ENCODE results near the gene ARID1B. TPM values are rescaled to one million over a fixed set of nuclear protein-coding genes. Genes with fewer than 3 reads are reported as not detected.

ARID1B gene
- total RNA-seq: 100 to 1,000 TPM; 103 to 161 (median 108) TPM
- total RNA-seq (2013): 88.6 TPM
- total RNA-seq: 71.5 to 207 (median 148) reads per million in 29 experiments

DNA sequence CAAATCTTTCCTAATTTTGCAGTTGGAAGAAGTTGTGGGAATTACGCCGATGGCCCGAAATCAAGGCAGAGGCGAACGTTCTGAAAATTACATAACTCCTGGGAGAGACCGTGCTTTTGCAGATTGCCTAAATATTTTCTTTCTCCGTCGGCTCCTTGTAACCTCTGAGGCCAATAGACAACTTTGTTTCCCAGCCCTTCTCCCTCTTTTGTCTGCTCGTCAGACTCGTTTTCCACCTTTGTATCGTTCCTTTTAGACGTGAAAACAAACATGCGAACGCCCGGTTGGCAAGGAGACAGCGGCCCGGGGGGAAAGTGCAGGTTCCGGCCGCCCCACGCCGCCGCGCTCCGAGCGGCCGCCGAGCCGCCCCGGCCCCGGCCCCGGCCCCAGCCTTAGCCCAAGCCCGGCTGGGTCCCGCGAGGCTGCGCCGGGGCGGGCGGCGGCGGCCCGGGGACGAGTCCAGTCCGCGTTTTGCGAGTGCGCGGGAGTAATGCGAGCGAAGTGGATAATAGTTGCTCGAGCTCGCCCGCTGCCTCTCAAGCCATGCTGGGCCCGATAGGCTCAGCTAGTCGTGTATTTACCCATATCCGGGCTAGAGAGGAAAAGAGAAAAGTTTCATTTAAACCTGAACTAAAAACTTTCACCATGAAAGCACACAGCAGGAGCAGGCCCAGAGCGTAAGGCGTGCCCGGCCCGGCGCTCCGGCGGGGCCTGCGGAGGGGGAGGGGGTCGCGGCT, at the start of gene ARID1B:
ARID1B (plus strand) TSS at position 539 of the 737 bp plus-strand sequence. CDS start 303 bp downstream, outside the sequence.
- Mint-ChIP-seq H3K36me3 (no peaks in the 10 kb centered on the region), H3K27me3 (no peaks in the 10 kb centered on the region), H3K27ac (peak within 1 kb of the TSS; percentile 97 to 99), H3K4me1 (peaks cover 31 to 43% (median 35%) of the 10 kb centered on the region in 3 donors), H3K4me3 (peak within 1 kb of the TSS; percentile 93 to 95 (median 93)), H3K9me3 (no peaks in the 10 kb centered on the region)
- Histone ChIP-seq H3K4me1 (ENCODE audit: control insufficient read depth in 1 of 2, extremely low read depth in 1 of 2, insufficient read depth in 2 of 2, low read length in 2 of 2) (peaks cover 3 to 34% of the 10 kb centered on the region in 2 experiments), H3K27me3 (replicated peaks in 1 of 2; ENCODE audit: control insufficient read depth in 2 of 2, extremely low read depth in 1 of 2, insufficient read depth in 2 of 2, low read length in 1 of 2) (no peaks in the 10 kb centered on the region), H3K27ac (ENCODE audit: low read length) (peak within 1 kb of the TSS; percentile 98), H3K36me3 (ENCODE audit: control insufficient read depth in 2 of 2, extremely low read depth in 1 of 2, insufficient read depth in 1 of 2, low read length in 1 of 2) (no peaks in the 10 kb centered on the region), H3K4me3 (ENCODE audit: control insufficient read depth in 1 of 2, extremely low read depth in 1 of 2, low read length in 1 of 2) (peak within 1 kb of the TSS; percentile 76 to 85), H3K9me3 (no peaks in the 10 kb centered on the region)
- DNase-seq (peak; percentile 69 to 90 (median 79)), ATAC-seq (replicated peaks in 1 of 4) (peak; percentile 60 to 65 (median 62))
- ChIA-PET CTCF (interaction anchor here in 1 of 2 donors (0.5 to 1.9 kb wide), 4 partner anchors 8 to 240 kb away, joined by 3 to 7 read pairs (median 4); no protein-coding TSS in a partner anchor), POLR2A (interaction anchor here in 1 of 2 donors (0.6 to 1.4 kb wide), 2 partner anchors 11 to 56 kb away, joined by 3 read pairs; no protein-coding TSS in a partner anchor)
- under 1% methylated on average over 61 of the region's 65 CpGs for WGBS (ENCODE audit: insufficient coverage)

DNA sequence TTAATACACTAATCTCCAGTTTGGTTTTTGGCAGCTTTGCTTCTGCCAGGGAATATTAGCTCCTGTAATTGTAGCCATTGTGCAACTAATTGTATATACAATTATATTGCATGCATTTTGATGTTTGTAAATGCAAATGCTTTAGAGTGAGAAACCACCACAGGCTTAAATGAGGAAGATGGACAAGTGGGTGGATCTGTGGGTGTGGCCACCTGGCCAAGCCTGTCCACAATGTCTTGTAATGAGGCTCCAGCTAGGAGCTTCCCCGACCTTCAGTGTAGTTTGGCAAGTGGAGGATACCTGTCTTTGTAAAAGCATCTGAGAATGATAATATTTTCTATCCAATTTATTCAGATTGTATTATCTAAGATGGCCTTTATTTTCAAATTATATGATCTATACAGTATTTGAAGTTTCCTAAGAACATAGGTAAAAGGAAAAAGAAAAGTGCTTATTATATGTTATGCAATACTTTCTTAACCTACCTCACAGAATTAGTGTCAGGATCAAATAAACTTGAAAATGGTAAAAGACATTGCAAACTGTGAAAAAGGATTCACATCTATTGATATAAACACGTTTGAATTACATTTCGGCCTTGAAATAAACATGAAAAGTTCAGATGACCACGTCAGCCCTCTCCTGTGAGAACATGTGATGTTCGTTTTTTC, 49.3 kb upstream of the ARID1B start:
- H3K9me3 ChIP-seq: no peaks in the 10 kb centered on the region
- peaks cover 0 to 3% of the 10 kb centered on the region in 2 experiments for H3K27me3 ChIP-seq (replicated peaks in 1 of 2; ENCODE audit: control insufficient read depth in 2 of 2, extremely low read depth in 1 of 2, insufficient read depth in 2 of 2, low read length in 1 of 2)
- ATAC-seq (replicated peaks in 1 of 4) (no peak), DNase-seq (no peak)
- H3K4me1 ChIP-seq (ENCODE audit: control insufficient read depth in 1 of 2, extremely low read depth in 1 of 2, insufficient read depth in 2 of 2, low read length in 2 of 2): no peaks in the 10 kb centered on the region
- H3K36me3 Mint-ChIP-seq: no peaks in the 10 kb centered on the region
- ChIA-PET CTCF (interaction anchor here (0.5 to 1.5 kb wide), 2 partner anchors 12 to 71 kb away, joined by 3 to 5 read pairs; no protein-coding TSS in a partner anchor), POLR2A (interaction anchor here in 1 of 2 donors (0.6 kb wide), 1 partner anchor 165 kb away, joined by 3 read pairs; no protein-coding TSS in a partner anchor)
- no peak overlapping the region for H3K4me3 ChIP-seq (ENCODE audit: control insufficient read depth in 1 of 2, extremely low read depth in 1 of 2, low read length in 1 of 2)
- peaks cover 0 to 2% (median 0%) of the 10 kb centered on the region in 3 donors for H3K4me1 Mint-ChIP-seq
- peaks cover 0 to 2% of the 10 kb centered on the region in 2 donors for H3K27me3 Mint-ChIP-seq
- H3K36me3 ChIP-seq (ENCODE audit: control insufficient read depth in 2 of 2, extremely low read depth in 1 of 2, insufficient read depth in 1 of 2, low read length in 1 of 2): no peaks in the 10 kb centered on the region
- H3K27ac ChIP-seq (ENCODE audit: low read length): no peak overlapping the region
- no peaks in the 10 kb centered on the region for H3K9me3 Mint-ChIP-seq
- no peak overlapping the region for H3K4me3 Mint-ChIP-seq
- H3K27ac Mint-ChIP-seq: no peak overlapping the region
- 57% methylated on average over 1 of the region's 5 CpGs for WGBS (ENCODE audit: insufficient coverage)

- H3K4me3 Mint-ChIP-seq: no peak overlapping the region
- no peaks in the 10 kb centered on the region for H3K9me3 ChIP-seq
- no peaks in the 10 kb centered on the region for H3K36me3 Mint-ChIP-seq
- H3K4me1 ChIP-seq (ENCODE audit: control insufficient read depth in 1 of 2, extremely low read depth in 1 of 2, insufficient read depth in 2 of 2, low read length in 2 of 2): no peaks in the 10 kb centered on the region
- peaks cover 0 to 3% of the 10 kb centered on the region in 2 experiments for H3K27me3 ChIP-seq (replicated peaks in 1 of 2; ENCODE audit: control insufficient read depth in 2 of 2, extremely low read depth in 1 of 2, insufficient read depth in 2 of 2, low read length in 1 of 2)
- H3K9me3 Mint-ChIP-seq: no peaks in the 10 kb centered on the region
- peaks cover 0 to 2% of the 10 kb centered on the region in 2 donors for H3K27me3 Mint-ChIP-seq
- CTCF ChIA-PET: no interaction called here
- H3K4me1 Mint-ChIP-seq: no peaks in the 10 kb centered on the region
- DNase-seq (no peak), ATAC-seq (replicated peaks in 1 of 4) (no peak)
- no peaks in the 10 kb centered on the region for H3K36me3 ChIP-seq (ENCODE audit: control insufficient read depth in 2 of 2, extremely low read depth in 1 of 2, insufficient read depth in 1 of 2, low read length in 1 of 2)
- WGBS (ENCODE audit: insufficient coverage): no CpG with 5 or more reads among the region's 2 CpGs
- H3K27ac Mint-ChIP-seq: no peak overlapping the region
- no peak overlapping the region for H3K27ac ChIP-seq (ENCODE audit: low read length)
- POLR2A ChIA-PET: no interaction called here
- H3K4me3 ChIP-seq (ENCODE audit: control insufficient read depth in 1 of 2, extremely low read depth in 1 of 2, low read length in 1 of 2): no peak overlapping the region
These were observed 47.9 kb upstream of the ARID1B start for GRCh38 chr6:156729248-156729647.

DNA sequence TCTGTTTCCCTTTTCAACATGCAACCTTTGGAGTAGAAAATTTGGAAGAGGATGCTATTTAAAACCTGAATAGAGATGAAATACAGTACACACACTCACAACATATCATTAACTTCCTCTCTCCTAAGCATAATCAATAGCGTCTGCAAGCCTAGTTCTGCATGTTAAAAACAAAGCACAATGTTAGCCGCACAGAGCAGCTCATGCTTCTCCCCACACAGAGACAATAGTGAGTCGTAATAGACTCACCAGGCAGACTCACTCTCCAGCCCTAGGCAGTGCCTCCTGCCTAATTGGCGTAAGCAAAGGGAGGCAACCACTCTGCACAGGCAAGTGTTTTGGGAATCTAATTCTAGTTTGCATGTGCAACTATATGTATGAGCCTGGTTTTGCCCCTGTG, 45.8 kb upstream of the ARID1B start:
- Mint-ChIP-seq H3K27me3 (peaks cover 0 to 2% of the 10 kb centered on the region in 2 donors), H3K4me1 (no peaks in the 10 kb centered on the region)
- 89% methylated on average over 3 of the region's 4 CpGs for WGBS (ENCODE audit: insufficient coverage)

DNA sequence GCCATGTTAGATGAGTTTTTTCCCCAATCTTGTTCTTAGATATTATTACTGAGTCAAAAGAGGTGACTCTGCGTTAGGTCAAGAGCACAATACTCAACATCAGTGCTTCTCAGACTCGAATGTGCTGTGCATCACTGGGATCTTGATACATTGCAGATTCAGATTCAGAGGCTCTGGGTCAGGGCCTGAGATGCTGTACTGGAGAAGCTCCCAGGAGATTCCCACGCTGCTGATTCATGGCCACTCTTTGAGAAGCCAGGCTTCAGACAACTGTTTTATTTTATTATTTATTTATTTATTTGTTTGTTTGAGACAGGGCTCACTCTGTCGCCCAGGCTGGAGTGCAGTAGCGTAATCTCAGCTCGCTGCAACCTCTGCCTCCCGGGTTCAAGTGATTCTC, 41.4 kb upstream of the ARID1B start:
- peaks cover 5 to 13% (median 7%) of the 10 kb centered on the region in 3 donors for H3K9me3 Mint-ChIP-seq
- 93% methylated on average over 5 of the region's 7 CpGs for WGBS (ENCODE audit: insufficient coverage)
- Histone ChIP-seq H3K4me3 (ENCODE audit: control insufficient read depth in 1 of 2, extremely low read depth in 1 of 2, low read length in 1 of 2) (no peak overlapping the region), H3K4me1 (ENCODE audit: control insufficient read depth in 1 of 2, extremely low read depth in 1 of 2, insufficient read depth in 2 of 2, low read length in 2 of 2) (no peaks in the 10 kb centered on the region), H3K27ac (ENCODE audit: low read length) (no peak overlapping the region), H3K9me3 (peaks cover 2% of the 10 kb centered on the region), H3K36me3 (ENCODE audit: control insufficient read depth in 2 of 2, extremely low read depth in 1 of 2, insufficient read depth in 1 of 2, low read length in 1 of 2) (no peaks in the 10 kb centered on the region), H3K27me3 (replicated peaks in 1 of 2; ENCODE audit: control insufficient read depth in 2 of 2, extremely low read depth in 1 of 2, insufficient read depth in 2 of 2, low read length in 1 of 2) (no peaks in the 10 kb centered on the region)
- H3K4me1 Mint-ChIP-seq: no peaks in the 10 kb centered on the region
- ATAC-seq (replicated peaks in 1 of 4): no peak
- no peak overlapping the region for H3K4me3 Mint-ChIP-seq
- ChIA-PET CTCF (interaction anchor here in 1 of 2 donors (0.7 kb wide), 1 partner anchor 83 kb away, joined by 6 read pairs; no protein-coding TSS in a partner anchor), POLR2A (no interaction called here)
- no peak overlapping the region for H3K27ac Mint-ChIP-seq
- DNase-seq: no peak
- no peaks in the 10 kb centered on the region for H3K27me3 Mint-ChIP-seq
- H3K36me3 Mint-ChIP-seq: peaks cover 4% of the 10 kb centered on the region

More for the DNA sequence above, 45.8 kb upstream of the ARID1B start:
- POLR2A ChIA-PET: no interaction called here
- Mint-ChIP-seq H3K9me3 (no peaks in the 10 kb centered on the region), H3K4me3 (no peak overlapping the region), H3K27ac (no peak overlapping the region), H3K36me3 (no peaks in the 10 kb centered on the region)
- DNase-seq: no peak
- Histone ChIP-seq H3K36me3 (ENCODE audit: control insufficient read depth in 2 of 2, extremely low read depth in 1 of 2, insufficient read depth in 1 of 2, low read length in 1 of 2) (no peaks in the 10 kb centered on the region), H3K4me3 (ENCODE audit: control insufficient read depth in 1 of 2, extremely low read depth in 1 of 2, low read length in 1 of 2) (no peak overlapping the region), H3K4me1 (ENCODE audit: control insufficient read depth in 1 of 2, extremely low read depth in 1 of 2, insufficient read depth in 2 of 2, low read length in 2 of 2) (no peaks in the 10 kb centered on the region), H3K27me3 (replicated peaks in 1 of 2; ENCODE audit: control insufficient read depth in 2 of 2, extremely low read depth in 1 of 2, insufficient read depth in 2 of 2, low read length in 1 of 2) (peaks cover 0 to 3% of the 10 kb centered on the region in 2 experiments), H3K27ac (ENCODE audit: low read length) (no peak overlapping the region), H3K9me3 (no peaks in the 10 kb centered on the region)
- CTCF ChIA-PET: no interaction called here
- ATAC-seq (replicated peaks in 1 of 4): no peak

- POLR2A ChIA-PET: no interaction called here
- CTCF ChIA-PET: no interaction called here
- ATAC-seq (replicated peaks in 1 of 4) (no peak), DNase-seq (no peak)
- Mint-ChIP-seq H3K4me3 (no peak overlapping the region), H3K27me3 (peaks cover 0 to 4% of the 10 kb centered on the region in 2 donors), H3K27ac (no peak overlapping the region), H3K36me3 (peaks cover 4% of the 10 kb centered on the region), H3K4me1 (no peaks in the 10 kb centered on the region), H3K9me3 (peaks cover 5 to 18% (median 10%) of the 10 kb centered on the region in 3 donors)
- H3K36me3 ChIP-seq (ENCODE audit: control insufficient read depth in 2 of 2, extremely low read depth in 1 of 2, insufficient read depth in 1 of 2, low read length in 1 of 2): no peaks in the 10 kb centered on the region
- no peaks in the 10 kb centered on the region for H3K4me1 ChIP-seq (ENCODE audit: control insufficient read depth in 1 of 2, extremely low read depth in 1 of 2, insufficient read depth in 2 of 2, low read length in 2 of 2)
- peaks cover 2% of the 10 kb centered on the region for H3K9me3 ChIP-seq
- no peak overlapping the region for H3K4me3 ChIP-seq (ENCODE audit: control insufficient read depth in 1 of 2, extremely low read depth in 1 of 2, low read length in 1 of 2)
- no CpG with 5 or more reads among the region's 1 CpG for WGBS (ENCODE audit: insufficient coverage)
- H3K27me3 ChIP-seq (replicated peaks in 1 of 2; ENCODE audit: control insufficient read depth in 2 of 2, extremely low read depth in 1 of 2, insufficient read depth in 2 of 2, low read length in 1 of 2): peaks cover 0 to 2% of the 10 kb centered on the region in 2 experiments
- H3K27ac ChIP-seq (ENCODE audit: low read length): no peak overlapping the region
These were observed 36.6 kb upstream of the ARID1B start for GRCh38 chr6:156740604-156741003.

Measured in T-cell (primary cell).